Stimulated activated naive CD4-positive, alpha-beta T cell treated with Interleukin-2 at 50 U/mL for 16 hours (primary cell): ENCODE measurements around the gene RMND5B.
"Not testable (repeated sequence)": the region's sequence is repeated elsewhere in the genome, so short reads cannot be mapped to it uniquely, and the experiment has no call there.

ENCODE experiments used
- DNase-seq: peaks from one replicate; lab custom pipeline; 2025; lab: John Stamatoyannopoulos, UW

RMND5B gene

DNA sequence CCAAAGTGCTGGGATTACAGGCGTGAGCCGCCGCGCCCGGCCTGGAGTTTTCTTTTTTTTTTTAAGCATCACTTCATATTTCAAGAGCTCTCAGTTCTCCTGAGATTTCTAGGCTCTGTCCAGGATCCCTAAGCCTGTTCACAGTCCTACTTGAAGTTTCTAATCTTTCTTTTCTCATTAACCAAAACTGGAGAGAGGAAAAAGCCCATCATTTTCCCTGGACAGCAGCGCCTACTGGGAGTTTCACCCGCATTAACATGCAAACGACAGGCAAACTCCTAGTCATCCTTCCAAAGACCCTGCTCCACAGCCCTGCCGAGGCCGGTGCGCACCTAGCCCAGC is 609 bp upstream of the RMND5B start:
- not testable (repeated sequence) for DNase-seq

DNA sequence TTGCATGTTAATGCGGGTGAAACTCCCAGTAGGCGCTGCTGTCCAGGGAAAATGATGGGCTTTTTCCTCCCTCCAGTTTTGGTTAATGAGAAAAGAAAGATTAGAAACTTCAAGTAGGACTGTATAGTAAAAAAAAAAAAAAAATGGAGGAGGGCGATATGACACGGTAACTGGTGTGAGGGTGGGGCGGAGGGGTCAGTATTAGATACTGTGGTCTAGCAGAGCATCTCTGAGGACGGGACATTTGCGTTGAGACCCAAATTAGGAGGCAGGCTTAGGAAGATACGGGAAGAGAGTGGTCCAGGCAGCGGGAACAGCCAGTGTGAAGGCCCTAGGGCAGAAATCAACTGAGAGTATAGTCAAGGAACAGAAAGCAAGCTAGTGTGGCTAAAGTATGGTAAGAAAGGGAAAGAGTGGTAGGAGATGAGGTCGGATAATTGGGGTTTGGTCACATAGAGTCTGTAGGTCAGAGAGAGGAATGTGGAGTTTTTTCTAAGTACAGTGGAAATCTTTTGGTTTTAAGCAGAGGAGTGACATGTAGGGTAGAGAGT is 707 bp downstream of the RMND5B start:
- no peak for DNase-seq

GRCh38 chr5:178136990-178137389 is 6.2 kb downstream of the RMND5B start:
- DNase-seq = no peak

DNA sequence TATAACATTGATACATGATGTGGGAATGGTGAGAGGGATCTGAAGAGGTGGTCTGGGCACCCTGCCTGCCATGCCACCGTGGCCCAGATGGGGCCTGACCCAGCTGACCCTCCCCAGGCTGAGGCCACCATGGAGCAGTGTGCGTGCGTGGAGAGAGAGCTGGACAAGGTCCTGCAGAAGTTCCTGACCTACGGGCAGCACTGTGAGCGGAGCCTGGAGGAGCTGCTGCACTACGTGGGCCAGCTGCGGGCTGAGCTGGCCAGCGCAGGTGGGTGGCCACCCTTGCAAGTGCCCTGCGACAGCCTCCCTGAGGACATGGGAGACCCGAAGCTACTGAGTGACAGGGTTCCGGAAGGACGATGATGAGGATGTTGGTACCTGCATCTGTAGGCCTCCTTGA is 7.2 kb downstream of the RMND5B start:
- no peak for DNase-seq

- DNase-seq = no peak
These were observed 10.7 kb downstream of the RMND5B start for GRCh38 chr5:178141550-178141949.

DNA sequence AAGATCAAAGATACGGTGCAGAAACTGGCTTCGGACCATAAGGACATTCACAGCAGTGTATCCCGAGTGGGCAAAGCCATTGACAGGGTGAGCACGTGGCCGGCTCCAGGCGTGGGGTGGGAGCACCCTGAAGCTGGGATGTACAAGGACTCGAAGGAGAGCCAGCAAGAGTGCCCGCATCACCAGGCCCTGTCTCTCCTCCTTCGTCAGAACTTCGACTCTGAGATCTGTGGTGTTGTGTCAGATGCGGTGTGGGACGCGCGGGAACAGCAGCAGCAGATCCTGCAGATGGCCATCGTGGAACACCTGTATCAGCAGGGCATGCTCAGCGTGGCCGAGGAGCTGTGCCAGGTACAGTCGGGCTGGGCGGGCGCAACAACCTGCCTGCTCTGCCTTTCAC is 11.8 kb downstream of the RMND5B start:
- no peak for DNase-seq

DNA sequence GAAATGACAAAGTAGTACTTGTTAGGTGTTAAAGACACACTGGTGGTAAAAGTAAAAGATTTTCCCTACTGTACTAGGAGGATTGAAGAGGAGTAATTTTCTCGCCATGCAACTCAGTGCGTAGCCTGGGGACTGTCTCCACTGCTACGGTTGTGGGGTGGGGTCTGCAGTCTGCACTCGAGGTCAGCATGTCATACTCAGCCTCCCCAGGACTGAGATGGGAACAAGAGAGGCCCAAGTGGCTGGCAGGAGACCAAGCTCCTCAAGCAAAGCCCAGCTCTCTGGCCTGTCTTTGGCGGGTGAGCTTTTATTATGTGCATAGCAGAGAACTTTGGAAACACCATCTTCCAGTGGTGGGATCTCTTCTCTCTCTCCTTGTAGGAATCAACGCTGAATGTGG is 12.4 kb downstream of the RMND5B start:
- DNase-seq = no peak

- DNase-seq = no peak
These were observed 13.1 kb downstream of the RMND5B start for GRCh38 chr5:178143901-178144300.

GRCh38 chr5:178145965-178146820 is 15.4 kb downstream of the RMND5B start:
- DNase-seq = peak; percentile 66

DNA sequence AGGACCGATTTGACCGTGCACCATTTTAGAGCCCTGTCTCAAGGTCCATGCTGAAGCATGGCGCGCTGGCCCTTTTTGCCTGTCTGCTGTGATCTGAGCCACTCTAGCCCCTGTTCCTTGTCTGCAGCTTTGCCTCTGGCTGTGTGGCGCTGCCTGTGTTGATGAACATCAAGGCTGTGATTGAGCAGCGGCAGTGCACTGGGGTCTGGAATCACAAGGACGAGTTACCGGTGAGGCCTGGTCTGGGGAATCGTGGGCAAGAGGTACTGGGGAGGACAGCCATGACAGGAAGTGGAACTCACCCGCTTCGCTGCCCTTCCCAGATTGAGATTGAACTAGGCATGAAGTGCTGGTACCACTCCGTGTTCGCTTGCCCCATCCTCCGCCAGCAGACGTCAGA is 16.6 kb downstream of the RMND5B start:
- DNase-seq = no peak

- DNase-seq = no peak
These were observed 18.6 kb downstream of the RMND5B start for GRCh38 chr5:178149199-178149932.

DNA sequence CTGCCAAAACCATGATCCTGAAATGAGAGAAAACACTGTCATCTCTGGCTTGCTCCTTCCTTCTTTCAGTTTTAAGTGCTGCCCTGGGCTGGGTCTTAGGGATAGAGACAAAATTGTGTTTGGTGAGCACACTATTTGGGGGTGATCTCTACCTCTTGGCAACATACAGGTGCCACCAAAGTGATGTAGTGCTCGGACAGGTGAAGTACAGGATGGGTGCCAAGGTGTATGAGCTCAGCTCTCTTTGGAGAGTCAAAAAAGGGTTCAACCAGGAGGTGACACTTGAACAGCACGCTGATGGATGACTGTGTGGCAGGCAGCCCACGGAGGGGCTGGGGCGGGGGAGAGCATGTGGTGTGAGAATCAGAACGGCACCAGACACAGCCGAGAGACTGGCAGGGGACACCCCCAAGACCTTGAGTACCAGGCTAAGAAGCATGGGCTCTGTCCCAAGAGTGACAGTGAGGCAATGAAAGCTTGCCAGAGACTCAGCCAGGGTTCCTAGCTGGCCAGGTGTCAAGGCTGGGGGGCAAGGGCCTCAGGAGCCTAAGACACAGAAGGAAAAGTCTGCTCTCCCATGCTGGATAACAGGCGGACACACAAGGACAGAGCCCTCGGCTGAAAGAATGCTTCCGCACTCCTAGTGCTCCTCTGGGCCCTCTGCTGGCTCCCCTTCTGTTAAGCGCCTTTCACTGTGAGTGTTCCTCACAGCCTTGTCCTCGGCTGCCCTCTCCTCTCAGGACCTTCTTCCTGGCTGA is 20.3 kb downstream of the RMND5B start:
- DNase-seq = no peak

DNA sequence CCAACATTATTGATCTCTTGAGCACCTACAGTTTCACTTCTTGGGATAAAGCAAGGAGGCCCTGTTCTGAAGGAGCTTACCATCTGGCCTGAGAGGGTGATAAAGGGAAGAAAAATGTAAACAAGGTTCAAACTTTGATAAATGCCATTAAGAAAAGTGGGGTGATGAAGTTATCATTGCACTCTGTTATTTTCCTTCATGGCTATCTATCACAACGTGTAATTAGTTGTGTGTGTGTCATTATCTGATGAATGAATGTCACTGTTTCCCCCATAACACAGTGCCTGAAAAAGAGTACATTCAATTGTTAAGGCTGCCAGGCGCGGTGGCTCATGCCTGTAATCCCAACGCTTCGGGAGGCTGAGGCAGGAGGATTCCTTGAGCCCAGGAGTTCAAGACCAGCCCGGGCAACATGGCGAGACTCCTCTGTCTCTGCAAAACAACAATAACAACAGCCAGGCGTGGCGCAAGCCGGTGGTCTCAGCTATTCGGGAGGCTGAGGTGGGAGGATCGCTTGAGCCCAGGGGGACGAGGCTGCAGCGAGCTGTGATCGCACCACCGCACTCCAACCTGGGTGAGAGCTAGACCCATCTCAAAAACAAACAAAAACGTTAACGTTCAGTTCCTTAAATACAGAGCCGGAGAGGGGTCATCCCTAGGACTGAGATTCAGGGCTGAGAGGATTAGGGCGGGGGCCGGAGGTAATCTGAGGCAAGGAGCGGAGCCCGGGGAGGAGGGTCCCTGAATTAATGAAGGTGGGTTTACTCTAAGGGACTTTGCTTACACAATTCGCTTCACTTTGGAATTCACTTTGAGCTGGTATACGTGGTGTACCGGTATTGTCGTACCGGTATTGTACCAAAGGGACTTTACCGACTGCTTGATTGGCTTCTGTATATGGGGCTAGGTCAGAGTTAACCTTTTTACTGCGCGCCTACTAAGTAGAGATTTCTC is 22.0 kb downstream of the RMND5B start:
- no peak for DNase-seq

GRCh38 chr5:178153530-178154340 is 22.9 kb downstream of the RMND5B start, which contains the start of gene NHP2:
Gene NHP2 (minus strand): TSS chr5:178153885. CDS start chr5:178153817, 68 bp downstream.
- peak; percentile 97 for DNase-seq

DNA sequence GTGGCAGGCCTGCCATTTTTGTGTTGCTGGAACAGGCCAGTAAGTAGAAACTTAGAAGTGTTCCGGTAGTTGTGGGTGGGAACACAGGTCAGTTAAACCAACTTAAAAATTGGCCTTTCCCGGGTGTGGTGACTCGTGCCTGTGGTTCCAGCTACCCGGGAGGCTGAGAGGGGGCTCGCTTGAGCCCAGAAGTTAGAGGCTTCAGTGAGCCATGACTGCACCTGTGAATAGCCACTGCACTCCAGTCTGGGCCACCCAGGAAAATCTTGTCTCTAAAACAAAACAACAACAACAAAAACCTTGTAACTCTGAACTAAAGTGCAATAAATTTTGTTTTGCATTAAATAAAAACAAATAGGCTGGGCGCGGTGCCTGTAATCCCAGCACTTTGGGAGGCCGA is 24.3 kb downstream of the RMND5B start:
- no peak for DNase-seq

- no peak for DNase-seq
These were observed 29.4 kb downstream of the RMND5B start for GRCh38 chr5:178160176-178160575.

- DNase-seq = no peak
These were observed 31.7 kb downstream of the RMND5B start for GRCh38 chr5:178162481-178162880.

DNA sequence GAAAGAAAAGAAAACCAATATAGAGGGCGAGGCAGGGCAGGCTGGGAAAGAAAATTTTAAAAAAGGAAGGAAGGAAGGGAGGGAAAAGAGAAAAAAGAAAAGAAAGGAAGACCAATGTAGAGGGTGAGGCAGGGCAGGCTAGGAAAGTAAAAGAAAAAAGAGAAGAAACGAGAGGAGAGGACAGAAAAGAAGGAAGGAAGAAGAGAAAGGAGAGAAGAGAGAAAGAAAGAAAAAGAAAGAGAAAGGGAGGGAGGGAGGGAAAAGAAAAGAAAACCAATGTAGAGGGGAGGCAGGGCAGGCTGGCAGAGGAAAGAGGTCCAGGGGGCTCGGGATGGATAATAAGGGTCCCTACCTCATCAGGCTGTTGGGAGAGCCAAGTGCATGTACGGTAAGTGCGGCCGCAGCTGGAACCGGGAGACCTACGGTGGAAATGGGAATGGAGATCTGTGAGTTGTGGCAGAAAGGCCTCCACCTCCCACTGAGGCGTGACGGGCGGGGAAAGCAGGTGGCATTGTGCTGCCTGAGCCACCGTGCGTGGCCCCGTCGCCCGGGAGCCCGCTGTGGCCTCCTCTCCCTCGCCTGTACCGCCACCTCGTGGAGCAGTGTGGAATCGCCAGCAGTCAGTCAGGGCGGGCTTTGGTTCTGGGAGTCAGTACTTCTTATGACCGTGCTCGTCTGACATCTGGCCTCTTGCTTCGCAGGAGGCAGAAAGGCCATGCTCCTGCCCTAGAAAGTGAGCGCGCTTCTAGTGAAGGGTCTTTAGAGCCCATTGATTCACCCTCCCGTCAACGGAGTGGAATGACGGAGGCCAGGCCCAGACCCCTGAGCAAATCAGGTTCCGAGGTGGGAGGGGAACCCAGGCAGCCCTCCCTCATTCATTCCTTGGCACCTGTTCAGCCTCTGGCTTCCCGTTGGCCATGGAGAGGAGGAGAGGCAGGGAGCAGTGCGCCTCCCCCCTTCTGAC is 33.2 kb downstream of the RMND5B start:
- peak; percentile 86 for DNase-seq

DNA sequence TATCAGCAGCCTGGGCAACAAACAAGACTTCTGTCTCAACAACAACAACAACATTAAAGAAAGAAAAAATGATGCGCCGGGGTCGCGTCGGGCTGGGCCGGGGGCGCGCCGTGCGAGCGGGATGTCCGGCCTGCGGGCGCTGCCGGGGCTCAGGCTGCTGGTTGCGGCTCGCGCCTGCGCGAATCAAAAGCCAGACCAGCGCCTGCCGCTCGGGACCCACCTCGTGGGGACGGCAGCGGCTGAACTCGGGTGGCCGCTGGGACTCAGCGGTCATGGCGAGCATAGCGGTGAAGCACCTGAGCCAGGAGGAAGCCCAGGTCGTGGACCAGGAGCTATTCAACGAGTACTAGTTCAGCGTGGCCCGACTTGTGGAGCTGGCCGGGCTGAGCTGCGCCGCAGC is 34.8 kb downstream of the RMND5B start:
- DNase-seq = no peak
